HCT116 (cell line): Measurements from ENCODE around the gene NOL4L.
"Not testable (repeated sequence)": the region's sequence is repeated elsewhere in the genome, so short reads cannot be mapped to it uniquely, and the experiment has no call there.

Source experiments
- CBX3 ChIP-seq: IDR thresholded peaks from 2 replicates; pipeline ENCODE4 v1.6.1; 2012; ENCODE audit warnings: low read depth
- CTCF ChIP-seq, 3 experiments: fragments of 200-600 bp in 1 of 3; sonication (generic) in 1 of 3; IDR thresholded peaks in 2 of 3; conservative IDR thresholded peaks in 1 of 3; 2 replicates each; pipeline ENCODE4 v1.5.1; 2012 to 2017; ENCODE audit warnings: low read depth in 2 of 3, low read length in 2 of 3, antibody characterized with exemption in 1 of 3, borderline replicate concordance in 1 of 3, control low read depth in 1 of 3, mild to moderate bottlenecking in 1 of 3, mixed read lengths in 1 of 3, mixed run types in 1 of 3, moderate library complexity in 1 of 3; ENCODE audit not compliant: insufficient read depth in 1 of 3
- EZH2phosphoT487 ChIP-seq: fragments of 200-600 bp; IDR thresholded peaks from 2 replicates; pipeline ENCODE4 v1.6.1; 2018; ENCODE audit warnings: antibody characterized with exemption, borderline replicate concordance
- FOSL1 ChIP-seq: IDR thresholded peaks from 2 replicates; pipeline ENCODE4 v1.6.1; 2012; ENCODE audit warnings: low read depth
- JUND ChIP-seq: IDR thresholded peaks from 2 replicates; pipeline ENCODE4 v1.6.1; 2012
- POLR2A ChIP-seq: IDR thresholded peaks from 2 replicates; pipeline ENCODE4 v1.7.0; 2011; ENCODE audit warnings: borderline replicate concordance; ENCODE audit not compliant: insufficient read depth, insufficient read length; ENCODE audit errors: extremely low read depth
- POLR2AphosphoS5 ChIP-seq: IDR thresholded peaks from 2 replicates; pipeline ENCODE4 v1.6.1; 2011; ENCODE audit warnings: mild to moderate bottlenecking, low read depth, low read length, moderate library complexity
- SIN3A ChIP-seq: IDR thresholded peaks from 2 replicates; pipeline ENCODE4 v1.6.1; 2012; ENCODE audit warnings: low read depth
- SP1 ChIP-seq: IDR thresholded peaks from 2 replicates; pipeline ENCODE4 v1.6.1; 2012; ENCODE audit warnings: low read depth
- ZBTB33 ChIP-seq: IDR thresholded peaks from 2 replicates; pipeline ENCODE4 v1.6.1; 2011; ENCODE audit warnings: mild to moderate bottlenecking, low read length, moderate library complexity; ENCODE audit not compliant: insufficient replicate concordance; ENCODE audit errors: extremely low read depth
- ZFX ChIP-seq: fragments of 450-650 bp; IDR thresholded peaks from 2 replicates; pipeline ENCODE4 v1.6.1; 2017
- ZNF274 ChIP-seq: fragments of 200-500 bp; sonication (Bioruptor generic); IDR thresholded peaks from 2 replicates; pipeline ENCODE4 v1.6.1; 2014; ENCODE audit warnings: mild to moderate bottlenecking, low read depth, low read length, inconsistent platforms
- TF ChIP-seq, protein P1 (sequence below): IDR thresholded peaks from 2 replicates; pipeline ENCODE4 v1.6.1; 2012
- TF ChIP-seq, protein P2 (sequence below): IDR thresholded peaks from 2 replicates; pipeline ENCODE4 v1.6.1; 2012; ENCODE audit warnings: low read depth

GRCh38 chr20:32465901-32466675, 119.0 kb downstream of the NOL4L start:
- not testable (repeated sequence) for TF ChIP-seq CTCF (IDR thresholded peaks at IDR 0.05 in 2 of 3, conservative IDR thresholded peaks at IDR 0.05 in 1 of 3; ENCODE audit: borderline replicate concordance in 1 of 3, insufficient read depth in 1 of 3, low read depth in 2 of 3, low read length in 2 of 3); ZFX; POLR2A; ZBTB33; JUND; SP1; POLR2AphosphoS5; EZH2phosphoT487; CBX3; ZNF274; SIN3A; FOSL1
- TF ChIP-seq, protein P1, sequence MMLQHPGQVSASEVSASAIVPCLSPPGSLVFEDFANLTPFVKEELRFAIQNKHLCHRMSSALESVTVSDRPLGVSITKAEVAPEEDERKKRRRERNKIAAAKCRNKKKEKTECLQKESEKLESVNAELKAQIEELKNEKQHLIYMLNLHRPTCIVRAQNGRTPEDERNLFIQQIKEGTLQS = not testable (repeated sequence)
- TF ChIP-seq, protein P2, sequence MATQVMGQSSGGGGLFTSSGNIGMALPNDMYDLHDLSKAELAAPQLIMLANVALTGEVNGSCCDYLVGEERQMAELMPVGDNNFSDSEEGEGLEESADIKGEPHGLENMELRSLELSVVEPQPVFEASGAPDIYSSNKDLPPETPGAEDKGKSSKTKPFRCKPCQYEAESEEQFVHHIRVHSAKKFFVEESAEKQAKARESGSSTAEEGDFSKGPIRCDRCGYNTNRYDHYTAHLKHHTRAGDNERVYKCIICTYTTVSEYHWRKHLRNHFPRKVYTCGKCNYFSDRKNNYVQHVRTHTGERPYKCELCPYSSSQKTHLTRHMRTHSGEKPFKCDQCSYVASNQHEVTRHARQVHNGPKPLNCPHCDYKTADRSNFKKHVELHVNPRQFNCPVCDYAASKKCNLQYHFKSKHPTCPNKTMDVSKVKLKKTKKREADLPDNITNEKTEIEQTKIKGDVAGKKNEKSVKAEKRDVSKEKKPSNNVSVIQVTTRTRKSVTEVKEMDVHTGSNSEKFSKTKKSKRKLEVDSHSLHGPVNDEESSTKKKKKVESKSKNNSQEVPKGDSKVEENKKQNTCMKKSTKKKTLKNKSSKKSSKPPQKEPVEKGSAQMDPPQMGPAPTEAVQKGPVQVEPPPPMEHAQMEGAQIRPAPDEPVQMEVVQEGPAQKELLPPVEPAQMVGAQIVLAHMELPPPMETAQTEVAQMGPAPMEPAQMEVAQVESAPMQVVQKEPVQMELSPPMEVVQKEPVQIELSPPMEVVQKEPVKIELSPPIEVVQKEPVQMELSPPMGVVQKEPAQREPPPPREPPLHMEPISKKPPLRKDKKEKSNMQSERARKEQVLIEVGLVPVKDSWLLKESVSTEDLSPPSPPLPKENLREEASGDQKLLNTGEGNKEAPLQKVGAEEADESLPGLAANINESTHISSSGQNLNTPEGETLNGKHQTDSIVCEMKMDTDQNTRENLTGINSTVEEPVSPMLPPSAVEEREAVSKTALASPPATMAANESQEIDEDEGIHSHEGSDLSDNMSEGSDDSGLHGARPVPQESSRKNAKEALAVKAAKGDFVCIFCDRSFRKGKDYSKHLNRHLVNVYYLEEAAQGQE = not testable (repeated sequence)
